Liver (tissue), 9 donors: ENCODE measurements around the gene KCNMA1. TPM values are rescaled to one million over a fixed set of nuclear protein-coding genes. Genes with fewer than 3 reads are reported as not detected.

Experiments
- DNase-seq: peaks from one replicate; pipeline ENCODE4 v3.0.0-alpha.2; 2017; ENCODE audit warnings: low spot score
- H3K27ac ChIP-seq, 2 donors: one replicate each; pipeline ENCODE4 v1.7.0; 2013; ENCODE audit warnings: inconsistent platforms in 2 of 2, low read length in 2 of 2, control low read depth in 1 of 2, low read depth in 1 of 2, mild to moderate bottlenecking in 1 of 2
- H3K27me3 ChIP-seq, 4 donors: one replicate each; pipeline versions ENCODE4 v1.6.1 to v1.7.0; 2013; ENCODE audit warnings: low read length in 3 of 4, inconsistent platforms in 1 of 4, mild to moderate bottlenecking in 1 of 4, moderate library complexity in 1 of 4; ENCODE audit not compliant: control insufficient read depth in 4 of 4, insufficient read depth in 4 of 4
- H3K36me3 ChIP-seq, 4 donors: one replicate each; pipeline versions ENCODE4 v1.6.1 to v1.7.0; 2013; ENCODE audit warnings: low read length in 3 of 4, mild to moderate bottlenecking in 3 of 4, low read depth in 1 of 4, moderate library complexity in 1 of 4; ENCODE audit not compliant: control insufficient read depth in 4 of 4, insufficient read depth in 3 of 4
- H3K4me1 ChIP-seq, 4 donors: one replicate each; pipeline versions ENCODE4 v1.6.1 to v1.7.0; 2013; ENCODE audit warnings: low read length in 3 of 4, mild to moderate bottlenecking in 3 of 4, moderate library complexity in 1 of 4; ENCODE audit not compliant: control insufficient read depth in 4 of 4, insufficient read depth in 4 of 4
- H3K4me3 ChIP-seq, 3 donors: one replicate each; pipeline versions ENCODE4 v1.6.1 to v1.7.0; 2013; ENCODE audit warnings: low read length in 3 of 3, control low read depth in 1 of 3, low read depth in 1 of 3, mild to moderate bottlenecking in 1 of 3
- H3K9ac ChIP-seq, 2 donors: one replicate each; pipeline ENCODE4 v1.7.0; 2013; ENCODE audit warnings: low read length in 2 of 2, mild to moderate bottlenecking in 2 of 2, moderate library complexity in 2 of 2, control low read depth in 1 of 2, low read depth in 1 of 2
- H3K9me3 ChIP-seq, 4 donors: one replicate each; pipeline versions ENCODE4 v1.6.1 to v1.7.0; 2013; ENCODE audit warnings: low read length in 3 of 4; ENCODE audit not compliant: control insufficient read depth in 4 of 4
- EGR1 ChIP-seq, 2 donors: IDR thresholded peaks; 2 replicates each; pipeline ENCODE4 v1.6.1; 2016 to 2018; ENCODE audit warnings: antibody characterized with exemption in 2 of 2, low read depth in 2 of 2
- FOXA1 ChIP-seq: IDR thresholded peaks from 2 replicates; pipeline ENCODE4 v1.6.1; 2016; ENCODE audit warnings: antibody characterized with exemption
- FOXA2 ChIP-seq: IDR thresholded peaks from 2 replicates; pipeline ENCODE4 v1.6.1; 2016; ENCODE audit warnings: antibody characterized with exemption
- GABPA ChIP-seq, 2 donors: IDR thresholded peaks in 1 of 2; conservative IDR thresholded peaks in 1 of 2; 2 replicates each; pipeline ENCODE4 v1.6.1; 2016; ENCODE audit warnings: antibody characterized with exemption in 2 of 2, mild to moderate bottlenecking in 1 of 2, moderate library complexity in 1 of 2
- HNF4A ChIP-seq, 2 donors: conservative IDR thresholded peaks; 2 replicates each; pipeline ENCODE4 v1.6.1; 2016; ENCODE audit warnings: antibody characterized with exemption in 2 of 2, mild to moderate bottlenecking in 2 of 2
- HNF4G ChIP-seq: IDR thresholded peaks from 2 replicates; pipeline ENCODE4 v1.6.1; 2016; ENCODE audit warnings: antibody characterized with exemption
- JUND ChIP-seq, 2 donors: IDR thresholded peaks; 2 replicates each; pipeline ENCODE4 v1.6.1; 2016; ENCODE audit warnings: antibody characterized with exemption in 2 of 2
- NR2F2 ChIP-seq: IDR thresholded peaks from 2 replicates; pipeline ENCODE4 v1.6.1; 2016; ENCODE audit warnings: antibody characterized with exemption
- RAD21 ChIP-seq, 2 donors: IDR thresholded peaks; 2 replicates each; pipeline ENCODE4 v1.6.1; 2016; ENCODE audit warnings: antibody characterized with exemption in 2 of 2, mild to moderate bottlenecking in 2 of 2
- RXRA ChIP-seq, 2 donors: IDR thresholded peaks; 2 replicates each; pipeline ENCODE4 v1.6.1; 2017 to 2018; ENCODE audit warnings: antibody characterized with exemption in 2 of 2, mild to moderate bottlenecking in 1 of 2
- SP1 ChIP-seq: IDR thresholded peaks from 2 replicates; pipeline ENCODE4 v1.6.1; 2018; ENCODE audit warnings: antibody characterized with exemption, mild to moderate bottlenecking
- TAF1 ChIP-seq: conservative IDR thresholded peaks from 2 replicates; pipeline ENCODE4 v1.6.1; 2016; ENCODE audit warnings: antibody characterized with exemption, mild to moderate bottlenecking
- YY1 ChIP-seq: IDR thresholded peaks from 2 replicates; pipeline ENCODE4 v1.6.1; 2016; ENCODE audit warnings: antibody characterized with exemption, mild to moderate bottlenecking
- WGBS: extraction: QIAGEN DNeasy Blood & Tissue Kit; methylation state at CpG from one replicate; pipeline ENCODE4 v1.1.7; 2013; 5-methylcytosine and 5-hydroxymethylcytosine counted together
- polyA plus RNA-seq, 2 donors: library from polyadenylated mRNA; stranded (reverse) in 1 of 2; unstranded in 1 of 2; fragments of 200-250 nt in 1 of 2; fragments of >200 nt in 1 of 2; fragmentation: Nextera tagmentation in 1 of 2; extraction: Ambion mirVana in 1 of 2; gene quantifications; one replicate each; pipeline versions ENCODE4 v1.2.1 to v1.2.3, GENCODE V29; 2013 to 2015
- total RNA-seq, 2 donors: library from RNA; depleted of rRNA; stranded (reverse); fragments of >200 nt; gene quantifications; one replicate each; pipeline ENCODE4 v1.2.3, GENCODE V29; 2014
- TF ChIP-seq, protein P1 (sequence below): IDR thresholded peaks from 2 replicates; pipeline ENCODE4 v1.6.1; 2016; ENCODE audit warnings: antibody characterized with exemption, mild to moderate bottlenecking
- TF ChIP-seq, protein P2 (sequence below): IDR thresholded peaks from 2 replicates; pipeline ENCODE4 v1.6.1; 2016; ENCODE audit warnings: antibody characterized with exemption
- TF ChIP-seq, protein P3 (sequence below): IDR thresholded peaks from 2 replicates; pipeline ENCODE4 v1.6.1; 2016; ENCODE audit warnings: antibody characterized with exemption
- TF ChIP-seq, protein P4 (sequence below): fragments of 150-350 bp; IDR thresholded peaks from 2 replicates; pipeline ENCODE4 v1.5.1; 2017; ENCODE audit warnings: improper control_type of control experiment, low read depth, low read length; ENCODE audit not compliant: missing input control
- TF ChIP-seq, protein P5 (sequence below): IDR thresholded peaks from 2 replicates; pipeline ENCODE4 v1.6.1; 2016; ENCODE audit warnings: antibody characterized with exemption
- donor health status: healthy.
- donor health status: healthy.
- donor health status: healthy.
- donor health status: healthy.
- donor health status: healthy.

KCNMA1 gene
- total and polyA plus RNA-seq, 4 donors: 2.5 to 9.7 (median 4.7) TPM

DNA sequence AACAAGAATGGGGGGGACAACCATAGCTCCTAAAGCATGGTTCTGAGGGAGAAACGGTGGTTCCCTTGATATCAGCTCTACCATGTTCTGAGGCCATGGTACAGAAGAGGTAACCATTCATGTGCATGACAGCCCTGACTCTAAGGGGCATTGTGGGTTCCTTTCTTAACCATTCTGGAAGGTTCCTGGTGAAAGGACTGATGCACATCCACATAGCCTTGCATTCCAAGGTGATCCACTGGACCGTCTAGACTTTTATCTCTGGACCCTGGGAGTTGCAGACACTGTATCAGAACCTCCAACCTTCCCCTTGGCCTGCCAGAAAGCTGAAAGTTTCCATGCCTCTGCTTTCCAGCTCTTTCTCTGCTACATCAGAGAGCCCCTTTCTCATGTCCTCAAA lies 344.3 kb downstream of the KCNMA1 start:
- H3K9me3 ChIP-seq: no peaks in the 10 kb centered on the region
- 87% methylated on average over 2 of the region's 2 CpGs for WGBS
- H3K9ac ChIP-seq: no peak overlapping the region
- H3K27me3 ChIP-seq: no peaks in the 10 kb centered on the region
- no peaks in the 10 kb centered on the region for H3K36me3 ChIP-seq
- no peak overlapping the region for H3K27ac ChIP-seq
- no peak for DNase-seq
- TF ChIP-seq YY1 (no peak), JUND (IDR thresholded peaks at IDR 0.05) (no peak), HNF4G (no peak), NR2F2 (no peak), HNF4A (conservative IDR thresholded peaks at IDR 0.05) (no peak), FOXA1 (no peak), GABPA (IDR thresholded peaks at IDR 0.05 in 1 of 2, conservative IDR thresholded peaks at IDR 0.05 in 1 of 2) (no peak), SP1 (no peak), FOXA2 (no peak), RAD21 (IDR thresholded peaks at IDR 0.05) (no peak), TAF1 (no peak), EGR1 (IDR thresholded peaks at IDR 0.05; ENCODE audit: low read depth in 2 of 2) (no peak), RXRA (IDR thresholded peaks at IDR 0.05) (no peak)
- TF ChIP-seq, protein P1, sequence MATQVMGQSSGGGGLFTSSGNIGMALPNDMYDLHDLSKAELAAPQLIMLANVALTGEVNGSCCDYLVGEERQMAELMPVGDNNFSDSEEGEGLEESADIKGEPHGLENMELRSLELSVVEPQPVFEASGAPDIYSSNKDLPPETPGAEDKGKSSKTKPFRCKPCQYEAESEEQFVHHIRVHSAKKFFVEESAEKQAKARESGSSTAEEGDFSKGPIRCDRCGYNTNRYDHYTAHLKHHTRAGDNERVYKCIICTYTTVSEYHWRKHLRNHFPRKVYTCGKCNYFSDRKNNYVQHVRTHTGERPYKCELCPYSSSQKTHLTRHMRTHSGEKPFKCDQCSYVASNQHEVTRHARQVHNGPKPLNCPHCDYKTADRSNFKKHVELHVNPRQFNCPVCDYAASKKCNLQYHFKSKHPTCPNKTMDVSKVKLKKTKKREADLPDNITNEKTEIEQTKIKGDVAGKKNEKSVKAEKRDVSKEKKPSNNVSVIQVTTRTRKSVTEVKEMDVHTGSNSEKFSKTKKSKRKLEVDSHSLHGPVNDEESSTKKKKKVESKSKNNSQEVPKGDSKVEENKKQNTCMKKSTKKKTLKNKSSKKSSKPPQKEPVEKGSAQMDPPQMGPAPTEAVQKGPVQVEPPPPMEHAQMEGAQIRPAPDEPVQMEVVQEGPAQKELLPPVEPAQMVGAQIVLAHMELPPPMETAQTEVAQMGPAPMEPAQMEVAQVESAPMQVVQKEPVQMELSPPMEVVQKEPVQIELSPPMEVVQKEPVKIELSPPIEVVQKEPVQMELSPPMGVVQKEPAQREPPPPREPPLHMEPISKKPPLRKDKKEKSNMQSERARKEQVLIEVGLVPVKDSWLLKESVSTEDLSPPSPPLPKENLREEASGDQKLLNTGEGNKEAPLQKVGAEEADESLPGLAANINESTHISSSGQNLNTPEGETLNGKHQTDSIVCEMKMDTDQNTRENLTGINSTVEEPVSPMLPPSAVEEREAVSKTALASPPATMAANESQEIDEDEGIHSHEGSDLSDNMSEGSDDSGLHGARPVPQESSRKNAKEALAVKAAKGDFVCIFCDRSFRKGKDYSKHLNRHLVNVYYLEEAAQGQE: no peak
- TF ChIP-seq, protein P2, sequence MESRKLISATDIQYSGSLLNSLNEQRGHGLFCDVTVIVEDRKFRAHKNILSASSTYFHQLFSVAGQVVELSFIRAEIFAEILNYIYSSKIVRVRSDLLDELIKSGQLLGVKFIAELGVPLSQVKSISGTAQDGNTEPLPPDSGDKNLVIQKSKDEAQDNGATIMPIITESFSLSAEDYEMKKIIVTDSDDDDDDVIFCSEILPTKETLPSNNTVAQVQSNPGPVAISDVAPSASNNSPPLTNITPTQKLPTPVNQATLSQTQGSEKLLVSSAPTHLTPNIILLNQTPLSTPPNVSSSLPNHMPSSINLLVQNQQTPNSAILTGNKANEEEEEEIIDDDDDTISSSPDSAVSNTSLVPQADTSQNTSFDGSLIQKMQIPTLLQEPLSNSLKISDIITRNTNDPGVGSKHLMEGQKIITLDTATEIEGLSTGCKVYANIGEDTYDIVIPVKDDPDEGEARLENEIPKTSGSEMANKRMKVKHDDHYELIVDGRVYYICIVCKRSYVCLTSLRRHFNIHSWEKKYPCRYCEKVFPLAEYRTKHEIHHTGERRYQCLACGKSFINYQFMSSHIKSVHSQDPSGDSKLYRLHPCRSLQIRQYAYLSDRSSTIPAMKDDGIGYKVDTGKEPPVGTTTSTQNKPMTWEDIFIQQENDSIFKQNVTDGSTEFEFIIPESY: no peak
- TF ChIP-seq, protein P3, sequence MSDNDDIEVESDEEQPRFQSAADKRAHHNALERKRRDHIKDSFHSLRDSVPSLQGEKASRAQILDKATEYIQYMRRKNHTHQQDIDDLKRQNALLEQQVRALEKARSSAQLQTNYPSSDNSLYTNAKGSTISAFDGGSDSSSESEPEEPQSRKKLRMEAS: no peak
- TF ChIP-seq, protein P4, sequence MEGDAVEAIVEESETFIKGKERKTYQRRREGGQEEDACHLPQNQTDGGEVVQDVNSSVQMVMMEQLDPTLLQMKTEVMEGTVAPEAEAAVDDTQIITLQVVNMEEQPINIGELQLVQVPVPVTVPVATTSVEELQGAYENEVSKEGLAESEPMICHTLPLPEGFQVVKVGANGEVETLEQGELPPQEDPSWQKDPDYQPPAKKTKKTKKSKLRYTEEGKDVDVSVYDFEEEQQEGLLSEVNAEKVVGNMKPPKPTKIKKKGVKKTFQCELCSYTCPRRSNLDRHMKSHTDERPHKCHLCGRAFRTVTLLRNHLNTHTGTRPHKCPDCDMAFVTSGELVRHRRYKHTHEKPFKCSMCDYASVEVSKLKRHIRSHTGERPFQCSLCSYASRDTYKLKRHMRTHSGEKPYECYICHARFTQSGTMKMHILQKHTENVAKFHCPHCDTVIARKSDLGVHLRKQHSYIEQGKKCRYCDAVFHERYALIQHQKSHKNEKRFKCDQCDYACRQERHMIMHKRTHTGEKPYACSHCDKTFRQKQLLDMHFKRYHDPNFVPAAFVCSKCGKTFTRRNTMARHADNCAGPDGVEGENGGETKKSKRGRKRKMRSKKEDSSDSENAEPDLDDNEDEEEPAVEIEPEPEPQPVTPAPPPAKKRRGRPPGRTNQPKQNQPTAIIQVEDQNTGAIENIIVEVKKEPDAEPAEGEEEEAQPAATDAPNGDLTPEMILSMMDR: no peak
- TF ChIP-seq, protein P5, sequence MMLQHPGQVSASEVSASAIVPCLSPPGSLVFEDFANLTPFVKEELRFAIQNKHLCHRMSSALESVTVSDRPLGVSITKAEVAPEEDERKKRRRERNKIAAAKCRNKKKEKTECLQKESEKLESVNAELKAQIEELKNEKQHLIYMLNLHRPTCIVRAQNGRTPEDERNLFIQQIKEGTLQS: no peak
- H3K4me1 ChIP-seq: peaks cover 1 to 24% (median 17%) of the 10 kb centered on the region in 4 donors
- H3K4me3 ChIP-seq: no peak overlapping the region
